NCI-H748 (cell line): ENCODE measurements around the gene SPTLC3.

Source experiments
- DNase-seq: peaks from one replicate; lab custom pipeline; 2025; ENCODE audit not compliant: unreplicated experiment; lab: John Stamatoyannopoulos, UW

Gene SPTLC3

DNA sequence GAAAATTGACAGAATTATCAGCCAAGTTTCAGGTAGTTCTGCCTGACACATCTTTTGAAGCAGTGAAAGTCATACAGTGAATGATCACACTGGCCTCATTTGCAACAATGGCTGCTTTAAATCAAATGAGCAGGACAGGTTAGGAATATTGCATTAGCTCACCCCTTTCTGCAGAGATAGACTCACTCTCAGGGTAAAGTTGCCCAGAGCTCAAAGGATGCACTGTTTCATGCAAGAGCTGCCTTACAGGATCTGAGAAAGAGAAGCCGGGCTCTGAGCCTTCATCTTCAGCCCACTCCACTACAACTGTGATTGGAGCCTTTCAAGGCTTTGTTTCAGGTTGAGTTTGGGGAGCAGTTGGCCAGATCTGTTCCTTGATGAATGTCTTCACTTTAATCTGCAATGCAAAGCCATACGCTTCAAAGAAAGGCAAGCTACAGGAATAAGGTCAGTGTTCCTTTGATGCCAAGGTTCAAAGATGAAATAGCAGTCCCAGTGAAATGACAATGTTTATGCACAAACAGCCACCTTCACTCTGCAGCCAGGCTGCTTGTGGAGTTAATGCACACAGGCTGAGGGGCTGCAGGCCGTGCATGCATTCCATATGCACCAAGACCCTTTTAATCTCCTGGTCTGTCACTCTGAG is 121.4 kb downstream of the SPTLC3 start:
- no peak for DNase-seq

DNA sequence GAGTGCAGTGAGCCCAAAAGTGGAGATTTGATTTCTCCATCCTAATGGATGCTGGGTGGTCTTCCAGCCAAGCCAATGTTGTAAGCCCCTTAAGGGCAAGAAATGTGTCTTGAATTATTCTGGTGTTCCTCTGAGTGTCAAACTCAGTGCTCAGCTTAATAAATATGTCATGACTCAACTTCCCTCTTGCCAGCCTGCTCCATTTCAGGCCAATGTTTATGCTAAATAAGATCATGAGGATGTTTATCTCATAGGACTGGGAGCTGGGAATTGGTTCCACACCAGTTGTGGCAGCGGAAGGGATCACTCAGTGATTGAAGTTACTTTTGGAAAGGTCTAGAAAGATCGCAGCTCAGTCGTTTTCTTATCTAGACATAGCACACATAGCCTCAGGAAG is 121.9 kb downstream of the SPTLC3 start:
- no peak for DNase-seq

DNA sequence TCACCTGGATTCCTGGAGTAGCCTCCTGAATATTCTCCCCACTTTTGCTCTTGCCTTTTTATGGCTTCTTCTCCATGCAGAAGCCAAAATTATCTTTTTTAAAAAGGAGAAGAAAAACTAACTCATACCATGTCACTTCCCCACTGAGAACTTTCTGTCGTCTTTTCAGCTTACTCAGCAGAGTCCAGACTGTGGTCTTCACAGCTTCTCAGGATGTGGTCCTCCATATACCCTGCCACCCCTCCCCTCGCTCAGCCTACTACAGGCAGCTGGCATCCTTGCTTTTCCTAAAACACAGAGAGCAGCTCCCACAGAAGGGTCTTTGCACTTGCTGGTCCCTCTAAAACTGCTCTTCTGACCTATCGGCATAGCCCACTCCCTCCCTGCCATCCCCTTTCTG is 122.9 kb downstream of the SPTLC3 start:
- DNase-seq = no peak

DNA sequence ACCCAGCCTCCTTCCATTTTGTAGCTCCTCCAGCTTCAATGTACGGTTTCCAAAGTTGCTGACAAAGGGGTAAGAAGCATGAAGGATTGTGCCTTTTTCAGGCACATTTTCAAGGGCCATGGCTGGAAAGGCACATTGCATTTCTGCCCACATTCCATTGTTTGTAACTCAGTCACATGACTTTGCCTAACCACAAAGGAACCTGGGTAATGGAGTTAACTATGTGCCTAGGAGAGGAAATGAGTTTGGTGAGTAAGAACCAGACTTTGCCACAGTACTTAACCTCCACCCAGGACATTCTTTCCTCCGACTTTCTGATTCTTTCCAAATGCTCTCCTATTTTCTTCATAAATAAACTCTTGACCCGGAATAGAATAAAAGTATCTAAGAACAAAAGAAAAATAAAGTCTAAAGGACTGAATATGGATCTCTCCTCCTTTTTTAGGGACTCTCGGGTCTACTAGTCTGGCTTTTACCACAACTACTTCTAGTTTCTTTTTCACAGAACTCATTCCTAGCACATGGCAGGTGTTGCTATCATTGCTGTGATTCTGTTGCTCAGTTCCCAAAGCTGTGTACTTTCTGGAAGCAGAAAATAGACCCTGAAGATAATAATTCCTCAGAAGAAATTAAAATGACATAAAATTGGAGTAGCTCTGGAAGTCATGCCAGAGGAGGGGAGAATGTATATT is 130.8 kb downstream of the SPTLC3 start:
- no peak for DNase-seq

DNA sequence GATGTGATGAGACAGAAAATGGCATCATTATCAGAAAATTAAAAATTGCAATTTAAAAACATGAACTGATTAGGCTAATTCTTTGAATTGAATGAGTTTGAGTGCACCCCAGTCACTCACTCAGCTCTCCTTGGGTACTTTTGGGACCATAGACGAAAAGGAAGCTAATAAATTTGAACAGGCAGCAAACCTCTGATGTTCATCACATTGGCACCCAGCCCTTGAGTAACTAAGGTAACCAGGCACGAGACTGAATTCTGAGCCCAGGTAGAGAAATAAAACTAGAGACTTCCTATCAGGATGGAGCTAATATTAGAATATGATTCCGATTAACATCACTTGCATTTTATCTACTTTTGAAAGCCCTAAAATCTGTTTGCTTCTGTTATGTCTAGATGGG is 131.4 kb downstream of the SPTLC3 start:
- DNase-seq = no peak

DNA sequence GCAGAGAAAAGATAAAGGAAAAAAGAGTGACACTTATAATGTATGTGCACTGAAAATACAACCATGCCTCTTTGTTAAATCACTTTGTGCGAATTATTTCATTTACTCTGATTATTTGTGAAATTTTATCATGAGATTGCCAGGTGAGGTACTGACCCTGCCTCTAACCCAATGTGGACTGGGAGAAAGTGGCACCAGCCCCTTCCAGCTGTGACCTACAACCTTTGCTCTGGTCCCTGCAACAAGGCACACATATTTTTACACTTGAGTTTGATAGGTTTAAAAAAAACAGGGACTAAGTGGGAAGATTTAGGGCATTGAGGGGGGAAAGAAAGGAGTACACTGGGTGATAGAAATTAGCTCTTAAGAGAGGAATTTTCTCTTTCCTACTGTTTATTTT is 132.0 kb downstream of the SPTLC3 start:
- DNase-seq = no peak

DNA sequence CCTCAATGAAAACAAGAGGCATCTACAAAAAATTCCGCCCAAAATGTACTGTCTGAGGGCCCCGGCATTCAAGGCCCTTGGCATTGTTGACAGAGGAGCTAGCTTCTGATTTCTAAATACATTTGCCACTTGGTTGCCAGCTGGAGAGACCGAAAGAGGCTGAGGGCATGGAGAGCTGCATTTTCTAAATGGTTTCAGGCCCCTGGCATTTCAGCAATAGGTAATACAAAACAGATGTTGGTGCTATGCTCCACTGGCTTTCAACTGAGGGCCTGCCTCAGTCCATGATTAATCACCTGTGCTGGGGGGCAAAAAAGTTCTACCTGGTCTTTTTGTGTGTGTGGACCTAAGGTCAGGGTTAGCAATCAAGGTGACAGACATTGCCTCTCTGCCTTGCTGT is 132.8 kb downstream of the SPTLC3 start:
- no peak for DNase-seq

DNA sequence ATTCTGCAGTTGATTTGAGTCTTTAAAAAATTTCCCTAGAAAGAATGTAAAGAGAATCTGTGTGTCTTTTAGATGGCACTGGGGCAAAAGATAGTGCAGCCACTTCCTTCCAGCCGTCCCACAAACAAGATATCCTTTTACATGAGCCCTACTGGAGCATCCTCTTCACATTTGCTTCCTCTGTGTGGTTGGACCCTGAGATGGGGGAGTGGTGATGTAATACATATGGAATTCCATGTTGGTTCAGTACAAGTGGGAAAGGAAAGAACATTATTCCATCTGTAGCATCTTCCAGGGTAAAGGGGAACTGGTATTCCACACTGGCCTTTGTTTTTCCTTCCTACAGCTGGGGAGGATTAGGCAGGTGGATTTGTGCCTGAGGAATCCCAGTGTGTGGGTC is 133.4 kb downstream of the SPTLC3 start:
- no peak for DNase-seq

DNA sequence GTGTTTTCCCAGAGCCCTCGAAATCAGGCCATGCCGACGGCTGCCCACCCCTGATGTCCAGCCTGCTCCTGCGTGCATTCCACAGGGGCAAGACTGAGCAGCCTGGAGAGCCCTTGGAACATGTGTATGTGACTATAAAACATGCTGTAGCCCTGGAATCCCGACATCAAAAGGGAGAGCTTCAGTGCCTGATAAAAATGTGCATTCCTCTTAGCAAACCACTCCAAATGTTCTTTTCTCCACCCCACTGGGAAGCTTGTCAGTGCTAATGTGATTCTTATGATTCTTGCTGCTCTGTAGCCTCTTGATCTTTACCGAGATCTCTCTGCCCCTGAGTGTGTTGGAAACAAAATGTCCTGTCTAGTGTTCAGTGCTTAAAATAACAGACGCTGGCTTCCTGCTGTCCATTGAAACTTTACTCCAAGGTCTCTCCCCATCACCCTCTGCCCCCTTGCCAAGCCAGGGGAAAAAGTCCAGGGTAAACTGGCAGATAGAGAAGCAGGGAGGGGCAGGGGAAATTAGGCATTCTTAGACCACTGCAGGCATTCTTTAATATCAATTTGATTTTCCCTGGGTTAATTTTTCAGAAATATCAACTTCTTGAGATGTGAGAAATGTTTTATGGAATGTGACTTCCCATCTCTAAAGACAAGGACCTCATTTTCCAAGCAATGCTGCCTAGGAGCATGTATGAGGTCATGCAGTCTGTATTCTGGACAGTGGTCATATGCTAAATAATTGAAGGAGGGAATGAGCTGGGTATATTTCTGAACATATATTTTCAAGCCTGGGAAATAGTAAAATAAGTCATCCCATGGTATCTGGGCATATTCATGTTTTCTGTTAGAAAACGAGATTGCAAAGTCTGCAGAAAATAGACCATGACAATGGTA is 138.5 kb downstream of the SPTLC3 start:
- DNase-seq = no peak

DNA sequence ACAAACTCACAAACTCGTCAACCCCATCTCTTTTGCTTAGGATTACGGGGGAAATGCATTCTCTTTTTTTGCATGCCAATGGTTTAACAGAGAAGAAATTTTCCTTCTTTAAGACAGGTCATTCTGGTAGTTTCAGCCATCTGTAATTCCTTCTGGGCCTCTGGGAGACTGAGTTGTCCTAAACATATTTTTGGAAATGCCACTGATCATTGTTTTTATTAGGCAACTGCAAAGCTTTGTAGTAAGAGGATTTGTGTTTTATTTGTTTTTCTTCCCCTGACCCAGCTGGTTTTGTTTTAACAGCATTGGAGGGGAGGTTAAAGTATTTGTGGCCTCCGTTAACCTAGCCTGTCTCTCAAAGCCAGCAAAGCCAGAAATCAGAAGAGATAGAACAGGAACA is 139.2 kb downstream of the SPTLC3 start:
- DNase-seq = no peak

DNA sequence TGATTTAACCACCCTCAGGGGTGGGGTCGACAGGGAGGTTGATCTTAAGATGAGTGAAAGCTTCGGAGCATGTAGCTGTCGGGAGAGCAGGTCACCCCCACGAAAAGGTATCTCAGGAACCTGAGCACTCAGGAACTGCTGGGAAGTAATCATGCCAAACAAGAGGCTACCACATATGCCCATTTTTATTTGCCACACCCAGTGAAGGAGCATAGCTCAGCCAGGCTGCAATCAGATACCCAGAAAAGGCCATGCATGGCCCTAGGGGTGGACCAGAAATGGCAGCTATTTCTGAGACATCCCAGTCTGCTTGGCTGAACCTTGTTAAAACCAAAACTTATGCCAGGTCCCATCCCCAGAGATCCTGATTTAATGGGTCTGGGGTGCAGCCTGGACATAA is 139.6 kb downstream of the SPTLC3 start:
- DNase-seq = no peak

DNA sequence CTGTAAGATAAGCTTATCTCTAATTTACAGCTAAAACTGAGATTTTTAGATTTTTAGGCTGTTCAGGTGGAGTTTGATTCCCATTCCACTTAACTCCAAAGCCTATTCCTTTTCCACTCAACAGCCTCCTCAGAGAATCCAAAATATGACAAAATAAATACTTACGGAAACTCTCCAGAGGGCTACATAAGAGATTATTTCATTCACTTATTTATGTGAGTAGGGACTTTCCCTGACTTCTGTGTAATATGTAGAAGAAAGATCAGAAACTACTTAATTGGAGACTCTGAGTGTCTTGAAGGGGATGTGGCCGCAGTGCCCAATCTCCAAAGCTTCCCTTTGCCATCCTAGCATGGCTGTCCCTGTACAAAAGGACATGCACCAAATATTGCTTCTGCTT is 140.2 kb downstream of the SPTLC3 start:
- DNase-seq = no peak

DNA sequence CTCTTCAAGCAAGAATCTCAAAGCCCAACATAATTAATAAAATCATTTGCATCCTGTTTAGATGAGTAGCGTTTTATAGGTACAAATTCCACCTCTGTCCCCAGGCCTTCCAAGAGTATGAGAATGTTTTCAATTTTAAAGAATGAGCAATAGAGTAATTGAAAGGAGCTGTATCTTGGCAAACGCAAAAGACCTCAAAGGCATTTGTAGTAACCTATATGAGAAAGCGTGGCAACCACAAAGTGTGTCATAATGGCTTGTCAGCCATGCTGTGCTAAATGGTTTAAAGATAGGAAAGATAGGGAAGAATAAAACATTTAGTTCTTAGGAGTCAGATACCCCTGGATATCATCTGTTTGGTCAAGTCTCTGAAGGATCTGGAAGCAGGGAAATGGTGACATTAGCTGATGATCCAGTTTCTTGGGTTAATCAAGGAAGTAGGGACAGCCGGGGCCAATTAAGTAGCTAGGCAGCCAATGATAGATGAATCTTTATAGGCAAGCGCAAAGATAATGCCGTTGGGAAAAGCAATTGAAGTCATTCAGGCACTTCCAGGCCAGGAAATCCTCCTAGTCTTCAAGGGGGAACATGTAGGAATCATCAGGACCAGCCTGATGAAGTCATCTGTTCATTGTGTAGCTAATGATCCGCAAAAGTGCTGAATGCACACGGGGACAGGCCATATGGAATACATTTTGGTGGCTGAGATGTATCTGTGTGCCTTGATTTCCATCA is 140.8 kb downstream of the SPTLC3 start:
- no peak for DNase-seq

DNA sequence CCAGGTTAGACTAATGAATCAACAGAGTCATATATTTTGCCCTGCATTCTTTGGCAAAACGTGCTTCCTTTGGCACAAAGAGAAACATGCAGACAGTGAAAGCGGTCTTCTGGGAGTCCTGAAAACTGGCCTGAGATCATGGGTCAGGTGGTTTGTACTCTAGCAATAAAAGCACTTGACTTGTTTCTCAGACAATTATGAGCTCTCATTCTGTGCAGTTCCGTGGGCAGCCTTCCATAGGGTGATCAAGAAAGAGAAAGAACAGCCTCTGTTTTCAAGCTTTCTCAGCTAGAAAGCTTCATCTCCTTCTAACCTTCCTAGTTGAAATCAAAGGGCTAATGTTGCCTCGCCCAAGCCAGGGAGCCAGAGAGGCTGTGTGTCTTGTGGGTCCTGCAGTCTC is 149.6 kb downstream of the SPTLC3 start:
- peak; percentile 44 for DNase-seq

DNA sequence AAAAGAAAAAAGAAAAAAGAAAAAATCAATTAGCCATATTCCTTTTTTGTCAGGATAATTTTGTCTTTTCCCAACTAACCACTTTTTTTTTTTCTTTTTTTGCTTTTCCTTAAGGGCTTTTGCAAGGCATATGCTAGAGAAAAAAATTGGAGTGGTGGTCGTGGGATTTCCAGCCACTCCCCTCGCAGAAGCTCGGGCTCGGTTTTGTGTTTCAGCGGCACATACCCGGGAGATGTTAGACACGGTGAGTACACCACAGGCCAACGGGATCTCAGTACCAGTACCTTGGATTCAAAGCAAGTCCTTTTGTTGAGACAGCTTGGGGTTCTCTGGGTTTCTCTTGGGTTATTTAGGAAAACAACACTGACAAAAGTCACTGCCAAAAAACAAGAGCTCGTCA is 151.1 kb downstream of the SPTLC3 start:
- no peak for DNase-seq

DNA sequence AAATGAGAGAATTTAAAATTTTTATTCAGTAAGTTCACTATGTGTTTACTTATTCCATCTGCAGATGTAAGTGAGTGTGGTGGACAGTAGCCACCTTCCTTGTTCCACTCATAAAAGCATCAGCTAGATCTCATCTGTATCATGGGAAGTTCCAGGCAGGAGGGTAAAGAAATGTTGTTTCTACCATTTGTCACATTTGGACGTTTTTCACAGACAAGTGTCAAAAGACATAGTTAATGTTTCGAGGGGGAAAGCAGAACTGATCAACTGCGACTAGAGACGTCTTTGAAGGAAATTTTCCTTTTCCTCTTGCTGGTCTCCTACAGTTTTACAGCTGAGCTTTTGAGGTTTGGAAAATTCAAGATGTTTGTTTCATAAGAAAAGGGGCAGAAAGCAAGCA is 156.4 kb downstream of the SPTLC3 start:
- no peak for DNase-seq

DNA sequence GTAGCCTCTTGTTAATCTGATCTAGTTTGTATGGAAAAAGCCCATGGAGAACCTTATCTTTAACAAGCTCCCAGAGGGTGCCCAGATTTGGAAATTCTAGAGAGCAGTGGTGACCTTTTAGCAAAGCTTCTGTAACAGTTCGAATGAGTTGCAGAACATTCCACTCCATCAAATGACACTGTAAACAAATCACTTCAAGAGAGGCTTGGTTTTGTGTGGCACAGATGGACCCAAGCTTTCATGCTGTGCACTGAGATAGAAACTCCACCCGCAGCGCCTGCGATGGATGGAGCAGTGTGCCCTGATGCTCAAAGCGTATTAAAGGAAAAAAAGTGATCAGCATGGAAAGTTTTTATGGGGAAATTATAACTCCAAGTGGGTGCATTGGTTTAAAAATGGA is 157.2 kb downstream of the SPTLC3 start:
- peak; percentile 29 for DNase-seq

DNA sequence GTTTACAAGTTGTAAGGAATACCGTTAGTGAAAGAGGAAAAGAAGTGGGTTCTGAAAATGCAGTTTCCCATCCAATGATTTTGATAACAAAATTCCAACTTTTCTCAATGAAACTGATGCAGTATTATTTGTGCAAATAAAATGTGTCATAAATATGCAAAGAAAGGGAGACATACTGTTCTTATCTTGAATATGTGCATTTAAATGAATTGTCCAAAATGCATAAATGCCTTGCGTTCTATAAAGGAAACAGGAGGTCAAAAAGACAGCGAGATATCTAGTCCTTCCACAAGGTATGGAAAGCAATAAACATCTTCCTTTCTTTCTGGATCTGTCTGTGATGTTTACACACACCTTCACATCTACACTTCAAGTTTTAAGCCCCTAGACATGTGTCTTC is 157.7 kb downstream of the SPTLC3 start:
- DNase-seq = no peak

DNA sequence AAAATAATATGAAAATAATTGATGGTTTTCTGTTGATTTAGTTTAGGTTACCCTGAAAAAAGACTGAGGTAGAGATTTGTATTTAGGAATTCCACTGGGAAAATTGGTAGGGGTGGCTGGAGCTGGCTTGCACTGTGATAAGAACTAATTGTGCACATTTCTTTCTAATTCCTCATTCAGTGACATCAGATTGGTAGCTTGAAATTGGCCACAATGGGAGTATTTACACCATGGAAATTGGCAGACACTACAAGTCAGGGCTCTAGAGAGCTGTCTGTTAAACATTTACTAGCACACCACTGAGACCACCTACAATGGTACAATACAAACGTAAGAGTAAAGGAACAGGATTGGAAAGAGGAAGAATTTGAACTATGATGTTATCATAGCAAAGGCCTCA is 160.3 kb downstream of the SPTLC3 start:
- DNase-seq = no peak

DNA sequence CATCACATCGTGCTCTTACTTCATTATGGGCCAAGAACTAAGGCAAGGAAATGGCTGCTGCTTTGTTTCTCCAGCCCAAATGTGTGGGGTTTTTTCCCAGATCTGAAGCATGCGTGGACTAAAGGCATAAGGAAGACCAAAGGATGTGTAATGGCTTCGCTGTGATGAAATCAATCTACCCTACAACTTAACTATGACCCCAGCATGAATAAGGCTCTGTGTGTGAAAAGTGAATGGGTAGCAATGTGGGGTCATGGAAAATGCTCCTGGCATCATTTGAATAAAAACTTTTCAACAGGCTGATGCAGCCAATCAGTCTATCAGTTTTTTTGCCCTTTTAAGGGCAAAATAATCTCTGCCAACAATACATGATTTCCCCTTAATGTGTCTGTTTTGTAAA is 162.0 kb downstream of the SPTLC3 start:
- DNase-seq = no peak

DNA sequence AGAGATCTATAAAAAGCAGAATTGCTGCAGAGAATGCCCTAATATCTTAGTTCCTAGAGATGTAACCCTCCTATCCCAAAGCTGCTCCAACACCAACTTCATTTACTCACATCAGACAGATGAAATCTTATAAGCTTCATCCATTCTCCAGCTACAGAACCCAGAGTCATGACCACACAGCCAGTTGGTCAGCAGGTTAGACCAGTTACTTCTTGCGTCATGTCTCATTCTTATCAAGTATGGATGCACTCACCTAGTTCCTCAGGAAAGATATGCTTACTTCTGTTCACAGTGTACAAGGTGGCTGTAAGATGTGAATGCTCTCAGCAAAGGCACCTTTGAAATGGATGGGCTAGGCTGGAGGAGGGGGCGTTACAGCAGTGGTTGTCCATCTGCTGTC is 164.4 kb downstream of the SPTLC3 start:
- DNase-seq = no peak
